Body of pancreas (tissue), 4 donors: Measurements from ENCODE around the gene PUSL1. TPM values are rescaled to one million over a fixed set of nuclear protein-coding genes. Genes with fewer than 3 reads are reported as not detected.

Source experiments
- ATAC-seq: fragments of 150-250 bp; one replicate; pipeline ENCODE4 v1.9.1; 2016
- DNase-seq, 4 donors: peaks; one replicate each; pipeline ENCODE4 v3.0.0-alpha.2; 2019
- H3K27ac ChIP-seq, 4 donors: fragments of 200-600 bp; sonication (generic); 1 replicate in 3 of 4; 2 replicates in 1 of 4; pipeline versions ENCODE4 v1.5.1 to v1.6.1; 2016 to 2019; ENCODE audit warnings: mild to moderate bottlenecking in 1 of 4, mixed read lengths in 1 of 4, moderate library complexity in 1 of 4
- H3K27me3 ChIP-seq, 2 donors: fragments of 200-600 bp; sonication (generic); one replicate each; pipeline ENCODE4 v1.6.0; 2016; ENCODE audit warnings: mild to moderate bottlenecking in 1 of 2
- H3K36me3 ChIP-seq, 2 donors: fragments of 200-600 bp; sonication (generic); replicated peaks in 1 of 2; 2 replicates each; pipeline ENCODE4 v1.5.1; 2016; ENCODE audit warnings: low read depth in 2 of 2; ENCODE audit not compliant: insufficient read depth in 1 of 2
- H3K4me1 ChIP-seq: fragments of 200-600 bp; sonication (generic); one replicate; pipeline ENCODE4 v1.6.0; 2016
- H3K4me3 ChIP-seq, 2 donors: fragments of 200-600 bp; sonication (generic); 1 replicate in 1 of 2; 2 replicates in 1 of 2; pipeline ENCODE4 v1.5.1; 2016 to 2019
- H3K9me3 ChIP-seq, 3 donors: fragments of 200-600 bp; sonication (generic); 1 replicate in 2 of 3; 2 replicates in 1 of 3; pipeline ENCODE4 v1.5.1; 2016
- POLR2A ChIP-seq, 3 donors: fragments of 450-650 bp; IDR thresholded peaks; one replicate each; pipeline ENCODE4 v1.6.1; 2016; ENCODE audit warnings: antibody characterized with exemption in 3 of 3, mild to moderate bottlenecking in 2 of 3
- WGBS, 2 donors: methylation state at CpG; one replicate each; pipeline ENCODE4 v1.1.5; 2017; 5-methylcytosine and 5-hydroxymethylcytosine counted together
- intact Hi-C: fragments of 100-400 bp; cut with DNase I; formaldehyde crosslinking; loops from one replicate; pipeline ENCODE4 v1.15.1; 2023
- total RNA-seq, 2 donors: library from RNA; depleted of rRNA; stranded (reverse); fragments of >200 nt; gene quantifications; one replicate each; pipeline ENCODE4 v1.1.0, GENCODE V29; 2016
- TF ChIP-seq, protein P1 (sequence below), 7 experiments: fragments of 450-650 bp in 4 of 7; fragments of 200-600 bp in 3 of 7; sonication (generic) in 3 of 7; IDR thresholded peaks; one replicate each; pipeline ENCODE4 v1.5.1; 2016 to 2019; ENCODE audit warnings: antibody characterized with exemption in 7 of 7

Gene PUSL1
- total RNA-seq, 2 donors from 2014 or later: 20.2 to 20.8 TPM

DNA sequence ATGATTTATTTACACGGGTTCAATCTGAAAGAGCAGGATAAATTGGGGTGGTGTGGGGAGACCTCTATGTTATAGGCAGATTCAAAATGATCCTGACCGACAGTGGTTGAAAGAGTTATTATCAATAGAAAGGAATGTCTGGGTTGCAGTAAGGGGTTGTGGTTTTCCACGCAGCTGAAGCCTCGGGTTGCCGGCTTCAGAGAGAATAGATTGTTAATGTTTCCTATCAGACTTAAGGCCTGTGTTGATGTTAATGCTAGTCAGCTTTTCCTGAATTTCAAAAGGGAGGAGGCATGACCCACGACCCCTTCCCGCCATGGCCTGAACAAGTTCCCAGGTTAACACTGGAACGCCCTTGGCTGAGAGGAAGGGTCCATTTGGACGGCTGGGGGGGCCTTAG is 32.6 kb upstream of the PUSL1 start:
- ATAC-seq (no peak), DNase-seq (no peak)
- TF ChIP-seq, protein P1, sequence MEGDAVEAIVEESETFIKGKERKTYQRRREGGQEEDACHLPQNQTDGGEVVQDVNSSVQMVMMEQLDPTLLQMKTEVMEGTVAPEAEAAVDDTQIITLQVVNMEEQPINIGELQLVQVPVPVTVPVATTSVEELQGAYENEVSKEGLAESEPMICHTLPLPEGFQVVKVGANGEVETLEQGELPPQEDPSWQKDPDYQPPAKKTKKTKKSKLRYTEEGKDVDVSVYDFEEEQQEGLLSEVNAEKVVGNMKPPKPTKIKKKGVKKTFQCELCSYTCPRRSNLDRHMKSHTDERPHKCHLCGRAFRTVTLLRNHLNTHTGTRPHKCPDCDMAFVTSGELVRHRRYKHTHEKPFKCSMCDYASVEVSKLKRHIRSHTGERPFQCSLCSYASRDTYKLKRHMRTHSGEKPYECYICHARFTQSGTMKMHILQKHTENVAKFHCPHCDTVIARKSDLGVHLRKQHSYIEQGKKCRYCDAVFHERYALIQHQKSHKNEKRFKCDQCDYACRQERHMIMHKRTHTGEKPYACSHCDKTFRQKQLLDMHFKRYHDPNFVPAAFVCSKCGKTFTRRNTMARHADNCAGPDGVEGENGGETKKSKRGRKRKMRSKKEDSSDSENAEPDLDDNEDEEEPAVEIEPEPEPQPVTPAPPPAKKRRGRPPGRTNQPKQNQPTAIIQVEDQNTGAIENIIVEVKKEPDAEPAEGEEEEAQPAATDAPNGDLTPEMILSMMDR (IDR thresholded peaks at IDR 0.05): no peak
- TF ChIP-seq POLR2A (IDR thresholded peaks at IDR 0.05): no peak
- intact Hi-C loops: no loop called here
- Histone ChIP-seq H3K27ac (no peak overlapping the region), H3K4me3 (no peak overlapping the region), H3K36me3 (no peaks in the 10 kb centered on the region), H3K4me1 (peaks cover 25% of the 10 kb centered on the region), H3K9me3 (no peaks in the 10 kb centered on the region), H3K27me3 (no peaks in the 10 kb centered on the region)
- WGBS, 2 donors: 77 to 78% methylated on average over 9 of the region's 9 CpGs

DNA sequence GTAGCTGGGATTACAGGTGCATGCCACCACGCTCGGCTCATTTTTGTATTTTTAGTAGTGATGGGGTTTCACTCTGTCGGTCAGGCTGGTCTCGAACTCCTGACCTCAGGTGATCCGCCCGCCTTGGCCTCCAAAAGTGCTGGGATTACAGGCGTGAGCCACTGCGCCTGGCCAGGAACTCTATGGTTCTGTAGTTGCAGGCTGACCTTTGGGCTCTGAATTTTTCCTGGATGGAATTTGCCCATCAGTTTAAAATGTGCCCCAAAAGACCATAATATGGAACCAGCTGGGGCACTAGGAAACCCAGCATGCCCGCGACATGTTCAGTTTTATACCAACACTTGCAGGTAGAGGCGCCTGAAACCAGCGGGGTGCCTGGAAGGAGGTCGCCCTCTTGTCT is 29.8 kb upstream of the PUSL1 start:
- H3K36me3 ChIP-seq: no peaks in the 10 kb centered on the region
- 92% methylated on average over 12 of the region's 13 CpGs for WGBS, 2 donors
- no peak for DNase-seq
- intact Hi-C loops: no loop called here
- no peak for TF ChIP-seq POLR2A (IDR thresholded peaks at IDR 0.05)
- TF ChIP-seq, protein P1 (IDR thresholded peaks at IDR 0.05): no peak
- peaks cover 21% of the 10 kb centered on the region for H3K4me1 ChIP-seq
- no peak overlapping the region for H3K27ac ChIP-seq
- no peak overlapping the region for H3K4me3 ChIP-seq
- no peaks in the 10 kb centered on the region for H3K9me3 ChIP-seq
- no peaks in the 10 kb centered on the region for H3K27me3 ChIP-seq
- no peak for ATAC-seq

DNA sequence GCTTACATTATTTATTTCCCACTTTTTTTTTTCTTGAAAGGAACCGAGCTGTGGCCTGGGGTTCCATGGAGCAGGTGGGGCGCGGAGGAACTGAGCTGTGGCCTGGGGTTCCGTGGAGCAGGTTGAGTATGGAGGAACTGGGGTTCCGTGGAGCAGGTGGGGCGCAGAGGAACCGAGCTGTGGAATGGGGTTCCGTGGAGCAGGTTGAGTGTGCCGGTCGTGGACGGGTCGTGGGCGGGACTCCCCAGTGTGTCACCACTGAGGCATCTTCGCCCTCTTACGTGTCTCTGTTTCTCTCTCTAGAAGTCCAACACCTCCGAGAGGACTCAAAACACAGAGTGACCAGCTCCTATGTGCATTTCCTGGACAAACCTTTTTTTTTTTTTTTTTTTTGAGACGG is 29.4 kb upstream of the PUSL1 start:
- Histone ChIP-seq H3K27me3 (no peaks in the 10 kb centered on the region), H3K9me3 (no peaks in the 10 kb centered on the region), H3K4me1 (peaks cover 21% of the 10 kb centered on the region), H3K4me3 (no peak overlapping the region), H3K36me3 (no peaks in the 10 kb centered on the region), H3K27ac (no peak overlapping the region)
- 94% methylated on average over 17 of the region's 17 CpGs for WGBS, 2 donors
- TF ChIP-seq POLR2A (IDR thresholded peaks at IDR 0.05): no peak
- TF ChIP-seq, protein P1 (IDR thresholded peaks at IDR 0.05): no peak
- ATAC-seq (no peak), DNase-seq (no peak)
- intact Hi-C loops: no loop called here

DNA sequence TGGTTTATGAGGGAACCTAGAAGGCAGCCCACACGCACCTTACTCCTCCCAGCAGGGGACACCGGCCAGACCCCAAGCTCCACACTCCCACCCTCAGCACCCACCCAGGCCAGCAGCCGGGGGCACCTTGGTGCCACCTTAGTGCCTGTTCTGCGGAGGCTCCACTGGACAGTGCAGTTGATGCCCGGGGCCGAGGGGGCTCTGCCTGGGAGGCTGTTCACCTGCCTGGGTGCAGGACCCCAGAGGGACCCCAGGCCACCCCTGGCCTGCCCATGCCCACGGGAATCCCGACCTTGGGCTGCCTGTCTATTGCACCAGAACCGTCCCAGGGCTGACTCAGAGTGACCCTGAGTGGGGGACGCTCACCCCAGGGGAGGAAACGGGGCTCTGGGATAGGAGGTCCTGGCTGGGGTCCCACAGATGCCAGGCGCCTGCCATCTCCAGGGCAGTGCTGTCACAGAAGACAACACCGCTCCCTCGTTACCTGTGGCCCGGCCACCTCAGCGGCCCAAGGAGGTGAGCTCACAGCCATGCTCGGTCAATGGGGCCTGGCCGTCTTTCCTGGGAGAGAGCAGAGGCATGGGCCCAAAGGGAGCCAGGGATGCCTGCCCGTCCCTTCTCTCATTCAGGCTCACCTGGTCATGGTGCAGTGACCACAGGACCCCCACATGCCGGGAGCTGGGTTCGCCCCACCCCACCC is 27.5 kb upstream of the PUSL1 start:
- peak overlapping the region in 1 of 4 donors; percentile 80 for H3K27ac ChIP-seq
- no peak for ATAC-seq
- H3K4me1 ChIP-seq: peaks cover 14% of the 10 kb centered on the region
- TF ChIP-seq POLR2A (IDR thresholded peaks at IDR 0.05): no peak
- TF ChIP-seq, protein P1 (IDR thresholded peaks at IDR 0.05): no peak
- WGBS, 2 donors: 83 to 85% methylated on average over 8 to 21 of the region's 21 CpGs
- H3K9me3 ChIP-seq: no peaks in the 10 kb centered on the region
- H3K36me3 ChIP-seq: no peaks in the 10 kb centered on the region
- peaks cover 0 to 3% of the 10 kb centered on the region in 2 donors for H3K27me3 ChIP-seq
- intact Hi-C loops: no loop called here
- no peak overlapping the region for H3K4me3 ChIP-seq
- no peak for DNase-seq
